GM12878 (cell line): ENCODE results near the gene LRRC56. TPM values are rescaled to one million over a fixed set of nuclear protein-coding genes. Genes with fewer than 3 reads are reported as not detected.

Source experiments
- ATAC-seq: fragments of 200-7000 bp; cut with Tn5 transposase; 3 replicates; pipeline ENCODE4 v1.9.1; 2020; ENCODE audit warnings: mild to moderate bottlenecking, moderate library complexity
- BruUV-seq: library from RNA; stranded (reverse); fragments of 400-500 nt; replicated peaks from 2 replicates; lab custom pipeline; 2021; lab: Mats Ljungman, UMichigan
- CTCF ChIA-PET: fragments of 300-600 bp; sonication (Branson Sonifier 250); formaldehyde crosslinking; extraction: SDS; loops from one replicate; lab custom pipeline; 2021; ENCODE audit warnings: inconsistent platforms; lab: Yijun Ruan, JAX
- POLR2A ChIA-PET: fragments of 350-600 bp; formaldehyde crosslinking; extraction: SDS; loops from one replicate; lab custom pipeline; 2021; ENCODE audit warnings: inconsistent platforms; lab: Charles Lee
- RAD21 ChIA-PET: fragments of 300-600 bp; sonication (Branson Sonifier 250); formaldehyde crosslinking; loops from one replicate; lab custom pipeline; 2023; ENCODE audit warnings: antibody characterized with exemption; ENCODE audit not compliant: unreplicated experiment; lab: Charles Lee
- SMC1A ChIA-PET: fragments of 300-600 bp; sonication (Branson Sonifier 250); formaldehyde crosslinking; loops from one replicate; lab custom pipeline; 2023; ENCODE audit not compliant: unreplicated experiment, uncharacterized antibody; lab: Charles Lee
- DNase-seq: peaks from one replicate; pipeline ENCODE4 v3.0.0-alpha.2; 2011; ENCODE audit warnings: low read depth, low spot score
- FAIRE-seq: peaks from 3 replicates; lab custom pipeline; 2011; peaks lifted over from hg19 to GRCh38; lab: Jason Lieb, UNC
- H2AFZ ChIP-seq: 2 replicates; pipeline ENCODE4 v1.6.0; 2011; ENCODE audit warnings: low read depth, low read length, control low read depth; ENCODE audit not compliant: control insufficient read depth
- H3K27ac ChIP-seq: 2 replicates; pipeline ENCODE4 v1.5.1; 2011; ENCODE audit warnings: control low read depth; ENCODE audit not compliant: control insufficient read depth, insufficient read depth
- H3K27me3 ChIP-seq, 2 experiments: replicated peaks in 1 of 2; 2 replicates each; pipeline versions ENCODE4 v1.6.0 to v1.6.1; 2011; ENCODE audit warnings: low read length in 1 of 2; ENCODE audit not compliant: control insufficient read depth in 2 of 2, insufficient read depth in 2 of 2
- H3K36me3 ChIP-seq, 2 experiments: 2 replicates each; pipeline ENCODE4 v1.5.1; 2011; ENCODE audit warnings: low read length in 1 of 2; ENCODE audit not compliant: control insufficient read depth in 2 of 2, insufficient read depth in 2 of 2
- H3K4me1 ChIP-seq: 2 replicates; pipeline ENCODE4 v1.6.1; 2011; ENCODE audit warnings: mild to moderate bottlenecking, low read length, moderate library complexity, mixed read lengths; ENCODE audit not compliant: control insufficient read depth, insufficient read depth
- H3K4me2 ChIP-seq: 2 replicates; pipeline ENCODE4 v1.6.0; 2011; ENCODE audit warnings: control low read depth; ENCODE audit not compliant: control insufficient read depth, insufficient read depth
- H3K4me3 ChIP-seq: fragments of 200-600 bp; sonication (generic); 2 replicates; pipeline ENCODE4 v1.5.1; 2016
- H3K79me2 ChIP-seq: 2 replicates; pipeline ENCODE4 v1.6.0; 2011; ENCODE audit warnings: low read length; ENCODE audit not compliant: control insufficient read depth, insufficient read depth
- H3K9ac ChIP-seq: 2 replicates; pipeline ENCODE4 v1.8.0; 2011; ENCODE audit warnings: low read length, control low read depth, mixed read lengths; ENCODE audit not compliant: control insufficient read depth, insufficient read depth
- H3K9me3 ChIP-seq: replicated peaks from 3 replicates; pipeline ENCODE4 v1.5.1; 2011; ENCODE audit warnings: mild to moderate bottlenecking, low read length; ENCODE audit not compliant: control insufficient read depth, insufficient read depth
- H4K20me1 ChIP-seq: 2 replicates; pipeline ENCODE4 v1.6.0; 2011; ENCODE audit not compliant: control insufficient read depth, insufficient read depth
- HDGF ChIP-seq: fragments of 450-650 bp; IDR thresholded peaks from 2 replicates; pipeline ENCODE4 v1.6.1; 2016; ENCODE audit warnings: antibody characterized with exemption
- POLR2A ChIP-seq: IDR thresholded peaks from 2 replicates; pipeline ENCODE4 v1.6.1; 2011; ENCODE audit warnings: low read depth, mild to moderate bottlenecking, low read length
- STAT1 ChIP-seq: fragments of 450-650 bp; conservative IDR thresholded peaks from 2 replicates; pipeline ENCODE4 v1.6.1; 2014; ENCODE audit warnings: antibody characterized with exemption, mild to moderate bottlenecking
- ZNF384 ChIP-seq: IDR thresholded peaks from 2 replicates; pipeline ENCODE4 v1.6.1; 2012; ENCODE audit warnings: low read depth, mild to moderate bottlenecking, low read length, improper control_type of control experiment, borderline replicate concordance
- WGBS: methylation state at CpG from one replicate; pipeline ENCODE4 v1.1.6; 2016; ENCODE audit warnings: low lambda C conversion rate; ENCODE audit not compliant: insufficient replicate concordance, insufficient coverage; ENCODE audit errors: missing lambda C conversion rate; 5-methylcytosine and 5-hydroxymethylcytosine counted together
- in situ Hi-C: fragments of 300-500 bp; cut with MboI; formaldehyde crosslinking; loops from 9 replicates; pipeline ENCODE4 v1.14.3; 2018; ENCODE audit warnings: mixed read lengths
- intact Hi-C: fragments of 100-400 bp; cut with micrococcal nuclease; formaldehyde crosslinking; loops from one replicate; pipeline ENCODE4 v1.14.2; 2022; ENCODE audit not compliant: unreplicated experiment
- polyA plus RNA-seq, 11 experiments: library from polyadenylated mRNA; depleted of rRNA in 4 of 11; unstranded in 6 of 11; stranded (reverse) in 5 of 11; fragments of >200 nt; fragmentation: Nextera tagmentation in 4 of 11; fragmentation: Illumina TruSeq in 1 of 11; extraction: Ambion mirVana in 4 of 11; extraction: Trizol in 1 of 11; gene quantifications; 1 replicate in 1 of 11; 2 replicates in 10 of 11; pipeline versions ENCODE4 v1.2.1 to v1.2.3, GENCODE V29; 2011 to 2016; ENCODE audit warnings: inconsistent platforms in 2 of 11, missing spikeins in 2 of 11, low read depth in 1 of 11
- total RNA-seq, 4 experiments: library from RNA; depleted of rRNA in 3 of 4; stranded (reverse); fragments of >200 nt in 3 of 4; fragmentation: Illumina TruSeq in 1 of 4; extraction: Trizol in 1 of 4; gene quantifications; 2 replicates each; pipeline versions ENCODE4 v1.2.1 to v1.2.3, GENCODE V29; 2013 to 2021
- TF ChIP-seq, protein P1 (sequence below): fragments of 450-650 bp; formaldehyde crosslinking; IDR thresholded peaks from 2 replicates; pipeline ENCODE4 v1.4.0; 2022; ENCODE audit warnings: mild to moderate bottlenecking, moderate library complexity
- TF ChIP-seq, protein P2 (sequence below): fragments of 450-650 bp; formaldehyde crosslinking; IDR thresholded peaks from 2 replicates; pipeline ENCODE4 v1.4.0; 2020; ENCODE audit warnings: mild to moderate bottlenecking, moderate library complexity
- TF ChIP-seq, protein P3 (sequence below): fragments of 450-650 bp; IDR thresholded peaks from 2 replicates; pipeline ENCODE4 v1.6.1; 2017; ENCODE audit warnings: low read depth, mild to moderate bottlenecking, moderate library complexity
- TF ChIP-seq, protein P4 (sequence below): IDR thresholded peaks from 2 replicates; pipeline ENCODE4 v1.6.1; 2012; ENCODE audit warnings: low read depth, low read length, improper control_type of control experiment

Gene LRRC56
- total and polyA plus RNA-seq, 10 of the 15 experiments (the other 5 are each of a cell fraction or from before 2014, with no cell fraction given): 0.02 to 1.9 (median 0.75) TPM; not detected in 1

DNA sequence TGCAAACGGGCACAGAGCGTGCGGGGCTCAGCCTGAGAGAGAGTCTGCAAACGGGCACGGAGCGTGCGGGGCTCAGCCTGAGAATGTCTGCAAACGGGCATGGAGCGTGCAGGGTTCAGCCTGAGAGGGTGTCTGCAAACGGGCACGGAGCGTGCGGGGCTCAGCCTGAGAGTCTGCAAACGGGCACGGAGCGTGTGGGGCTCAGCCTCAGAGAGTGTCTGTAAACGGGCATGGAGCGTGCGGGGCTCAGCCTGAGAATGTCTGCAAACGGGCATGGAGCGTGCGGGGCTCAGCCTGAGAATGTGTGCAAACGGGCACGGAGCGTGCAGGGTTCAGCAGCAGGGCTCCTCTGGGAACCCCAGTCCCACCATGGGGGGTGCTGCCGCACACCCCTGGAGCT, 52.5 kb downstream of the LRRC56 start:
- Histone ChIP-seq H2AFZ (no peak overlapping the region), H3K79me2 (no peaks in the 10 kb centered on the region), H3K9me3 (no peaks in the 10 kb centered on the region), H3K9ac (no peak overlapping the region), H3K27me3 (no peaks in the 10 kb centered on the region), H4K20me1 (no peaks in the 10 kb centered on the region), H3K4me2 (no peak overlapping the region), H3K36me3 (peaks cover 30 to 45% of the 10 kb centered on the region in 2 experiments), H3K4me1 (no peaks in the 10 kb centered on the region), H3K27ac (no peak overlapping the region), H3K4me3 (no peak overlapping the region)
- FAIRE-seq: no peak
- DNase-seq: no peak
- POLR2A ChIA-PET: no interaction called here
- 95% methylated on average over 26 of the region's 26 CpGs for WGBS
- ATAC-seq: no peak
- in situ Hi-C loops (no loop called here), intact Hi-C loops (no loop called here)
- RAD21 ChIA-PET: no interaction called here
- CTCF ChIA-PET: no interaction called here
- SMC1A ChIA-PET: no interaction called here
- BruUV-seq: no TSS peak
- TF ChIP-seq POLR2A (0 out of 2 replicates have a peak, but pooled peaks have one; percentile 47), STAT1 (no peak)

DNA sequence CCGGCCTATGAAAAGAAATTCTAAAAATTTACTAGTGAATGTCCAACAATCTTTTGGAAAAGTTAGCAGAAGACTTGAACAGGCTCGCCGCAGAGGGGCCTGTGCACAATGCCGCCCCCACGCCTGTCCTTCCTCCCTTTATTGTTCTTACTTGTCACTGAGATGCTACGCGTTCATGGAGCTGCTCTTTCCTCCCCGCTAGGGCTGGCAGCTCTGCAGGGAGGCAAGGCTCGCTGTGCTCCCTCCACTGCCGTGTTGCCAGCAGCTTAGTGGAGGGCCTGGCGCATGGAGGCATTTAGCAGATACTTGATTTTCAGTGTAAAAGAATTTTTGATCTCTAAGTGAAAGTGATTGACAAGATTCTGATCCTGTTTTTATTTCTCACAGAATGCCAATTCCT, 53.7 kb downstream of the LRRC56 start:
- FAIRE-seq: no peak
- Histone ChIP-seq H3K4me1 (no peaks in the 10 kb centered on the region), H3K9me3 (no peaks in the 10 kb centered on the region), H4K20me1 (no peaks in the 10 kb centered on the region), H2AFZ (no peak overlapping the region), H3K9ac (no peak overlapping the region), H3K27me3 (no peaks in the 10 kb centered on the region), H3K36me3 (peaks cover 35 to 47% of the 10 kb centered on the region in 2 experiments), H3K4me2 (no peak overlapping the region), H3K79me2 (no peaks in the 10 kb centered on the region), H3K27ac (no peak overlapping the region), H3K4me3 (no peak overlapping the region)
- intact Hi-C loops (no loop called here), in situ Hi-C loops (no loop called here)
- 90% methylated on average over 11 of the region's 11 CpGs for WGBS
- ChIA-PET SMC1A (no interaction called here), POLR2A (no interaction called here), RAD21 (no interaction called here), CTCF (no interaction called here)
- no peak for ATAC-seq
- DNase-seq: no peak
- no TSS peak for BruUV-seq
- TF ChIP-seq, protein P1, sequence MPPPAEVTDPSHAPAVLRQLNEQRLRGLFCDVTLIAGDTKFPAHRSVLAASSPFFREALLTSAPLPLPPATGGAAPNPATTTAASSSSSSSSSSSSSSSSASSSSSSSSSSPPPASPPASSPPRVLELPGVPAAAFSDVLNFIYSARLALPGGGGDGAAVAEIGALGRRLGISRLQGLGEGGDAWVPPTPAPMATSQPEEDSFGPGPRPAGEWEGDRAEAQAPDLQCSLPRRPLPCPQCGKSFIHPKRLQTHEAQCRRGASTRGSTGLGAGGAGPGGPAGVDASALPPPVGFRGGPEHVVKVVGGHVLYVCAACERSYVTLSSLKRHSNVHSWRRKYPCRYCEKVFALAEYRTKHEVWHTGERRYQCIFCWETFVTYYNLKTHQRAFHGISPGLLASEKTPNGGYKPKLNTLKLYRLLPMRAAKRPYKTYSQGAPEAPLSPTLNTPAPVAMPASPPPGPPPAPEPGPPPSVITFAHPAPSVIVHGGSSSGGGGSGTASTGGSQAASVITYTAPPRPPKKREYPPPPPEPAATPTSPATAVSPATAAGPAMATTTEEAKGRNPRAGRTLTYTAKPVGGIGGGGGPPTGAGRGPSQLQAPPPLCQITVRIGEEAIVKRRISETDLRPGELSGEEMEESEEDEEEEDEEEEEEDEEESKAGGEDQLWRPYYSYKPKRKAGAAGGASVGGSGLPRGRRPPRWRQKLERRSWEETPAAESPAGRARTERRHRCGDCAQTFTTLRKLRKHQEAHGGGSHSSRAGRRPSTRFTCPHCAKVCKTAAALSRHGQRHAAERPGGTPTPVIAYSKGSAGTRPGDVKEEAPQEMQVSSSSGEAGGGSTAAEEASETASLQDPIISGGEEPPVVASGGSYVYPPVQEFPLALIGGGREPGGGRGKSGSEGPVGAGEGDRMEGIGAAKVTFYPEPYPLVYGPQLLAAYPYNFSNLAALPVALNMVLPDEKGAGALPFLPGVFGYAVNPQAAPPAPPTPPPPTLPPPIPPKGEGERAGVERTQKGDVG (CRISPR knock-in tag): no peak
- TF ChIP-seq, protein P2, sequence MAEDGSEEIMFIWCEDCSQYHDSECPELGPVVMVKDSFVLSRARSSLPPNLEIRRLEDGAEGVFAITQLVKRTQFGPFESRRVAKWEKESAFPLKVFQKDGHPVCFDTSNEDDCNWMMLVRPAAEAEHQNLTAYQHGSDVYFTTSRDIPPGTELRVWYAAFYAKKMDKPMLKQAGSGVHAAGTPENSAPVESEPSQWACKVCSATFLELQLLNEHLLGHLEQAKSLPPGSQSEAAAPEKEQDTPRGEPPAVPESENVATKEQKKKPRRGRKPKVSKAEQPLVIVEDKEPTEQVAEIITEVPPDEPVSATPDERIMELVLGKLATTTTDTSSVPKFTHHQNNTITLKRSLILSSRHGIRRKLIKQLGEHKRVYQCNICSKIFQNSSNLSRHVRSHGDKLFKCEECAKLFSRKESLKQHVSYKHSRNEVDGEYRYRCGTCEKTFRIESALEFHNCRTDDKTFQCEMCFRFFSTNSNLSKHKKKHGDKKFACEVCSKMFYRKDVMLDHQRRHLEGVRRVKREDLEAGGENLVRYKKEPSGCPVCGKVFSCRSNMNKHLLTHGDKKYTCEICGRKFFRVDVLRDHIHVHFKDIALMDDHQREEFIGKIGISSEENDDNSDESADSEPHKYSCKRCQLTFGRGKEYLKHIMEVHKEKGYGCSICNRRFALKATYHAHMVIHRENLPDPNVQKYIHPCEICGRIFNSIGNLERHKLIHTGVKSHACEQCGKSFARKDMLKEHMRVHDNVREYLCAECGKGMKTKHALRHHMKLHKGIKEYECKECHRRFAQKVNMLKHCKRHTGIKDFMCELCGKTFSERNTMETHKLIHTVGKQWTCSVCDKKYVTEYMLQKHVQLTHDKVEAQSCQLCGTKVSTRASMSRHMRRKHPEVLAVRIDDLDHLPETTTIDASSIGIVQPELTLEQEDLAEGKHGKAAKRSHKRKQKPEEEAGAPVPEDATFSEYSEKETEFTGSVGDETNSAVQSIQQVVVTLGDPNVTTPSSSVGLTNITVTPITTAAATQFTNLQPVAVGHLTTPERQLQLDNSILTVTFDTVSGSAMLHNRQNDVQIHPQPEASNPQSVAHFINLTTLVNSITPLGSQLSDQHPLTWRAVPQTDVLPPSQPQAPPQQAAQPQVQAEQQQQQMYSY (CRISPR knock-in tag): no peak
- TF ChIP-seq, protein P3, sequence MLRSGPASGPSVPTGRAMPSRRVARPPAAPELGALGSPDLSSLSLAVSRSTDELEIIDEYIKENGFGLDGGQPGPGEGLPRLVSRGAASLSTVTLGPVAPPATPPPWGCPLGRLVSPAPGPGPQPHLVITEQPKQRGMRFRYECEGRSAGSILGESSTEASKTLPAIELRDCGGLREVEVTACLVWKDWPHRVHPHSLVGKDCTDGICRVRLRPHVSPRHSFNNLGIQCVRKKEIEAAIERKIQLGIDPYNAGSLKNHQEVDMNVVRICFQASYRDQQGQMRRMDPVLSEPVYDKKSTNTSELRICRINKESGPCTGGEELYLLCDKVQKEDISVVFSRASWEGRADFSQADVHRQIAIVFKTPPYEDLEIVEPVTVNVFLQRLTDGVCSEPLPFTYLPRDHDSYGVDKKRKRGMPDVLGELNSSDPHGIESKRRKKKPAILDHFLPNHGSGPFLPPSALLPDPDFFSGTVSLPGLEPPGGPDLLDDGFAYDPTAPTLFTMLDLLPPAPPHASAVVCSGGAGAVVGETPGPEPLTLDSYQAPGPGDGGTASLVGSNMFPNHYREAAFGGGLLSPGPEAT: no peak
- TF ChIP-seq ZNF384 (no peak), HDGF (no peak)
- TF ChIP-seq, protein P4, sequence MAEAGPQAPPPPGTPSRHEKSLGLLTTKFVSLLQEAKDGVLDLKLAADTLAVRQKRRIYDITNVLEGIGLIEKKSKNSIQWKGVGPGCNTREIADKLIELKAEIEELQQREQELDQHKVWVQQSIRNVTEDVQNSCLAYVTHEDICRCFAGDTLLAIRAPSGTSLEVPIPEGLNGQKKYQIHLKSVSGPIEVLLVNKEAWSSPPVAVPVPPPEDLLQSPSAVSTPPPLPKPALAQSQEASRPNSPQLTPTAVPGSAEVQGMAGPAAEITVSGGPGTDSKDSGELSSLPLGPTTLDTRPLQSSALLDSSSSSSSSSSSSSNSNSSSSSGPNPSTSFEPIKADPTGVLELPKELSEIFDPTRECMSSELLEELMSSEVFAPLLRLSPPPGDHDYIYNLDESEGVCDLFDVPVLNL: no peak
